Limb (tissue), 2 donors: Measurements from ENCODE around the gene CBFB.
A peak's percentile ranks its signal among the peaks of the same experiment; 100 is the strongest.

Experiments
- DNase-seq, 2 donors: peaks; one replicate each; pipeline ENCODE4 v3.0.0-alpha.2; 2016; ENCODE audit errors: extremely low spot score in 2 of 2

The CBFB gene

GRCh38 chr16:67128887-67129286 is 99.9 kb downstream of the CBFB start:
- no peak for DNase-seq

GRCh38 chr16:67129422-67129821 is 100.5 kb downstream of the CBFB start:
- no peak for DNase-seq

DNA sequence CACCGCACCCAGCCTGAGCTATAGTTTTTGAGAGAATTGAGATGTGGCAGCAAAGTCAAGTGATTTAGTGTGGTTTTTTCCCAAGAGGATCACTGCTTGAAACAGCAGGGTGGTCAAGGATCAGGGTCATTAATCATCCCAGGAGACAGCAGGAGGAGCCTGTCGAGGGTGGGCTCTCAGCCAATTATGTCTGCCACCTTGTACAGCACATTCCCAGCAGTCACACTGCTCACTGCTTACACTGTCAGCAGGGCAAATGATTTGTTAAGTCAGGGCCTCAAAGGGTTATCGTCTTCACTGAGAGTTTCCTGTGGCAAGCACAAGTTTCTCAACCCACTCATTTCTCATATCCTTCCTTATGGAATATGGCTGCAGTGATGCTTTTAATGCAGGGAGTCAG is 108.7 kb downstream of the CBFB start:
- DNase-seq, result no peak

DNA sequence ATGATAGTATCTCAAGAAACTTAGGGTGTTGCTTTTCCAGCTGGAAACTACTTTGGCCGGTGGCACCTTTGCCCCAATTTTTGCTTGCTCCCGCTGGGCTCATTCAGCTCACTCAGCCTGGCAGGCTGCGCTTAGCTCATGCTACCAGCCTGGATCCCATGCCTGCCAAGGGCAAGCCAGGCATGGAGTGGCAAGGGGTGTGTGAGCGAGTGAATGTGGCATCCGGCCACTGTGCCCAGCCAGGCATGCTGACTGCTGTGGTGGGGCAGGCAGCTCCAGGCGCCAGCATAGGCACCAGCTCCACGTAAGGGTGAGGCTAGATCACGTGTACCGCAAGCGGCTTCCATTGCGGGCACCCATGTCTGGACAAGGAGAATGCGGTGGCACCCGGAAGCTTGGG is 112.4 kb downstream of the CBFB start:
- DNase-seq, result no peak

GRCh38 chr16:67142342-67142741 is 113.4 kb downstream of the CBFB start:
- no peak for DNase-seq

DNA sequence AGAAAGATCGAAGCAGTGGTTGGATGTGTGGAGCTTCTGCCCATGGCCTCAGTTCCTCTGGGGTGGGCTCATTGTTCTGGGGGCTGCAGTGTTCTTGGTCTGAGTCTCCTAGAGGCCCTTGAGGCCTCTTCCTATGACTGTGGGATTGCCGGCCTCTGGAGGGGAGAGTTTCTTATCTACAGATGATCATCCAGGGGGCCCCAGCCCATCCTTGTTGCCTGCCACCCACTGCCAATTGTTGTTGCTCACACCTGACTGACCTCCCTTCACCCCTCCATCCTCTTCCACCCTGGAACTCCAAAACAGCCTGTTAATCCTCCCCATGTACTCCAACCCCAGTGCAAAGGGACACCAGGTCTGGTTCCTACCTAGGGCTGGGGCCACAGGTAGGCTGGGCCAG is 116.0 kb downstream of the CBFB start:
- DNase-seq, result no peak

DNA sequence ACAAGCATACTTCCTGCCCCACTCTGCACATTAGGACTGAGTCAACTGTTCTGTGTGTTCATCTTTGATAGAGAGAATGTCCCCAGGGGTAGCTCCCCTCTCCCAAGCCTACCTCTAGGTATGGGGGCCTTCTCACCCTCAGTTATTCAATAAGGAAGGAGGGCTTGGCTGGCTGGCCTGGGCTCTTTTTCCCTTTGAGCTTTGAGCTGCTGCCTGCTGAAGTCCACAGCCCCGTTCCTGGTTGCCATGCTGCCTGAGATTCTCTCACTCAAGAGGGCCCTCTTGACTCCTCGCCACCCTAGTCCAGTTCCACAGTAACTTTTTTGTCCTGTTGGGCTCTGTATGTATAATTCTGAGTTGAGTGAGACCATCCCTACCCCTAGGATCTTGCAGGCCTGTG is 116.8 kb downstream of the CBFB start:
- no peak for DNase-seq

DNA sequence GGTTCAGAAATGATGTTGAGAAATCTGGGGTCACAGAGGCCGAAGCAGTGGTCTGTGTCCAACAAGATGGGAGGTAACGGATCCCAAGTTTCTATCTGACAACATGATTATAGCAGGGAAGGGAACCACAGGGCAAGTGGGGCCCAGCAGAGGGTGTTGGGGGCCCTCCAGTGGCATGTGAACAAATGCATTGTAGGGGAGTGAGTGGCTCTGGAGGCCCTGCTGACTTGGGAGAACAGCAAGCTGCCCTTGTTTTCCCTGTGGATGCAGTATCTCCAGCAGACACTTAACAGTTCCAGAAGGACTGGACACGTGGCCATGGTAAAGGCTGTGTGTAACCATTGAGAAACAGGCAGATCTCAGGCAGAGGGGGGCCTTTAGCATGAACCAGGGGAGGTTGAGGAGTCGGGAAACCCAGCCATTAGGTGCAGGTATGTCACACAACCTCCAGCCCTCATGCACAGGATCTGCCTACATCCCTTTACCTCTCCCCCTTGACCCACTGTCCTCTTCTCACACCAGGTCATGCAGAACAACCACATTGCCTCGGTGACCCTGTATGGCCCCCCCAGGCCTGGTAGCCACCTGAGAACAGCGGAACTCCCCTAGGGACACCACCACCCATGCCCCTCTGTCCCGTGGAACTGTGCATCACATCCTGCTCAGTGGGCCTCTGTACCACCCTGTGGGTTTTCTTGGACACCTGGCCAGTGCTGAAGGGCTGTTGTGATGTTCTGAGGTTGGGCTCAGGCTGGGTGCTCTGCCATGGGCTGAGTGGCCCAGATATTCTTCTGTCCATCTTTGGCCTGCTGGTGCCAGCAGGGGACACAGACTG is 117.8 kb downstream of the CBFB start:
- DNase-seq, result no peak

- no peak for DNase-seq
These were observed 118.6 kb downstream of the CBFB start for GRCh38 chr16:67147437-67148140.

DNA sequence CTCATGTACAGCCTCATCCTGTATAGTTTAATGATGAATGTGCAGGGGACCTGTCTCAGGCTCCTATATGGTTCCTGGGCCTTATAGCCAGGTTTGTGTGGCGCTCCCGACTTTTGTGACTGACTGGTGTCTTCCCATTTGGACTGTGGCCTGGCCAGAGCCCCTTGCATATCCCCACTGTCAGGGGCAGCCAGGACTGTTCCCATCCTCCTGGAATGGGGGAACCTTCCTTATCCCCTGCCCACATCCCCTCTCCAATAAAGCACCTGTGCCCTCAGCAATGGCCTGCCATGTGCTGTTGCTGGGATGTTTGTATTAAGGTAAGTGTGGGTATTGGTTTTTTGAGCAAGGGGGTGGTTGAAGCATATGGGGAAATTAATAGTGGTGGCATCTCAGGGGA is 119.3 kb downstream of the CBFB start:
- no peak for DNase-seq

DNA sequence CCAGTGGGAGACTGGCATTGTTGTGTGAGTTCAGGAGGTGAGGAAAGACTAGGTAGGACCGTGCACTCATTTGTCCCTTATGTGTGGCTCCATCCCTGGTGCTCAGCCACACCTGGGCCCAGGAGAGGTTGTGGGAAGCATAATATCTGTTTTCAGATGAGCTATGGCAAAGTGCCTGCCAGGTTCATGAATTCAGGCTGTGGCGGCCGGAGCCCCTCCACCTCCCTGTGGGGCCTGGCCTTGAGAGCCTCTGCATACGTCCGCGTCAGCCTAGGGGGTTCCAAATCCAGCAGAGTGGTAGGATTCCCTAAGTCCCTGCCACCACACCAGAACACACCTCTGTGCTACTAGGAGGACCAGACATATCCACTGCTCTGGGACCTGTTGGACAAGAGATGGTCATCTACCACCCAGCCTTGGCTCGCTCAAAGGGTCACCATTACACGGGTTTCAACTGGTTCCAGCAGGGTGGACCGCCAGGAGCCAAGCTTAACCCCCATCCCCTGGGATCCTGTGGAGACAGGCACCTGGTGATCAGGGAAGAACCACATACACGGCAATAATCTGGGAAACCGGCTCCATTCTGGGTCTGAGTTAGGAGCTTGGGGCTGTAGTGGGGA is 119.8 kb downstream of the CBFB start:
- DNase-seq, result no peak

- DNase-seq, result no peak
These were observed 120.5 kb downstream of the CBFB start for GRCh38 chr16:67149276-67150046.

GRCh38 chr16:67150047-67150832 is 121.3 kb downstream of the CBFB start:
- peak; percentile 67 to 78 for DNase-seq
